ENCODE measurements around the gene DIPK1C.

Gene DIPK1C

GRCh38 chr18:74480149-74480651 is 23.1 kb upstream of the DIPK1C start:
- no peak for DNase-seq

DNA sequence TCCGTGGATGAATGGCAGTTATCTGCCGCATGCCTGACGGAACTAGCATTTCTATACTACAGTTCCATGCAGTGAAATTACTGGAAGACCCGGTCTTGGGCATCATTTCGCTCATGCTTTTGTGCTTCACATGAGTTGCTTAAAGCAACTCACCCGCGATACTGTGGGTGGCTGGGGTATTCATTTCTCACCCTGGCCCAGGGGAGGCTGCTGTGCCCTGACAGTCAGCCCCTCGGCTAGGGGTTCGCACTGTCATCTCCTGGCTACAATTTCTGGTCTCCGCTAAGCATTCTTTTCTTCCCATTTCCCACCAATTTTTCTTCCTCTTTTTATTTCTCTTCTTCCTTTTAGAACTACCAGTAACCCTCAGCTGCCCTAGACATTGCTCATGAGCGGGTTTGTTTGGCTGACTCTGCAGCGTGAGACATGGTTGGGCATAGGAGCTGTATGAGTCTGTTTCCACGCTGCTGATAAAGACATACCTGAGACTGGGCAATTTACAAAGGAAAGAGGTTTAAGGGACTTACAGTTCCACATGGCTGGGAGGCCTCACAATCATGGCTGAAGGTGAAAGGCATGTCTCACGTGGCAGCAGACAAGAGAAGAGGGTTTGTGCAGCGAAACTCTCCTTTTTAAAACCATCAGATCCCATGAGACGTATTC is 22.5 kb upstream of the DIPK1C start:
- no peak for DNase-seq

DNA sequence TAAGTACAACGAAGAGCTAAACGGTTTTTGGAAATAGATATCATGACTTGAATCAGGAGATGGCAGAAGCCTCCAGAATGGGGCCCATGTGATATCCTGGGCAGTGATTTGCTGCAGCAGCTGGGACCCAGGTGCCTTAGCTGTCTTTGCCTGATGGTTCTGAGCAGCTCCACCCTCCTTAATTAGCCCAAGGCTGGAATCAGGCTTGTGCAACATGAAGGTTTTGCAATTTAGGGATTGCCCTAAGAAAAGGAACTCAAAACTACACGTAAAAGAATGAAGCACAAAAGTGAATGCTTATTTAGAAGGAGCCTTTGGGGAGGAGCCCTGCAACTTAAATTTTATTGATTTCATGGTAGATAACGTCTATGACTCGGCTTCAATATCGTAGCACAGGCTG is 21.8 kb upstream of the DIPK1C start:
- DNase-seq, result no peak

GRCh38 chr18:74478316-74478715 is 21.2 kb upstream of the DIPK1C start:
- no peak for DNase-seq

GRCh38 chr18:74477771-74478170 is 20.7 kb upstream of the DIPK1C start:
- no peak for DNase-seq

DNA sequence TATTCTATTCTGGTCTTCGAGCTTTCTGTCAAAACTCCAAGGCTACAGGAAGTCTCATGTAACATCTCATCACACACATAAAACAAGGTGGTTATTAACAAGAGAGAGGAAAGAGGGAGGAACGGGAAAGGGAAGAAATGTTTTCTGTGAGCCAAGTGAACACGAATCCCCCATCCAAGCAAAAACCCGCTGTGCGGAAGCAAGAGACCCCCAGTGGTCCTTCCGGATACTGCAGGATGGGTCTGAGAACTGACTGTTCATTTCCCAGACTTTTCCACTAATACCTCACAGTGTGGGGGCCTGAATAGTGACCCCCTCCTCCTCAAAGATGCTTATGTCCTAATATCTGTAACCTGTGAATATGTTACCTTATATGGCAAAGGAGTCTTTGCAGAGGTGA is 19.0 kb upstream of the DIPK1C start:
- DNase-seq, result no peak

DNA sequence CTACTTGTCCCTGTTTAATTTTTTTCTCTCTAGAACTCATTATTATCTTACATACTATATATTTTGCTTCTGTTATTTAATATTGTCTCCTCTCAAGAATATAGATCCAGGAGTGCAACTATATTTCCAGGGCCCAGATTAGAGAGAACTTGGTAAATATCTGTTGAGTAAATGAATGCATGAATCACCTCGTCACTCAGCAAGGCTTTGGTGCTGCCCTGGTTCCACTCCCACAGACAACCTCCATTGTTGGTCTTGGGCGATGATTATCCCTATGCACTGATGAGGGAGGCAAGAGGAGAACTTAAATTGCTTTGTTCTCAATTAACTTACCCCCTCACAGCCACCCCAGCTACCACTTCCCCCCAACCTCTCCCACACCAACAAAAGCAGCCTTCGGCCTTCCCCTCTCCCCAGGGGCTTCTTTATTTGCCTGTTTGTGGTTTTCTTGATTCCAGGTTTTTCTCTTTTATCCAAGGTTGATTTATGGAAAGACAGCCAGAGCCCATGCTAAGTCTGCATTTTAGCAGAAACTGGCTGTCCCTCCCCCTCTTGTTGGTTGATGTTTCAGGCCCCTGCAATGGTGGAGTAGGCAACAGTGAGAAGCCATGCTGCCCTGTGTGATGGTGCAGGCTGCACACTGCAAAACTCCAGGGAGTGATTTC is 17.0 kb upstream of the DIPK1C start:
- DNase-seq, result no peak

DNA sequence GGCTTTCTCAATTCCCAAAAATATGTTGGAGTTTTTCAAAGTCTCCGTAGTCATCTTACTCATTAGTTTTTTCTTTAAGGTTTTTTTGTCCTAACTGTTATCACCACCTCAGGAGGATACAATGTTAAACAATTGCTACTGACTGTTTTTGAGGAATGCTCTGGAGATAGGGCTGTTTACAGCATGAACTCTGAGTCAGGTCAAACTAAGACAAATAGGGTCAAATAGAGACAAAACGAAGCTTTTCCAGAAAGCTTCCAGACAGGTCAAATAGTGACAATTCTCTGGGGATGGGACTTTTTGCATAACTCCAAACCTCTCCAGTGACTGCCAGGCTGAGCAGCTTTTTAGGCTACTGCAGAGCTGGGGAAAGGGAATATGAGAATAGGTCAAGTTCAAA is 15.2 kb upstream of the DIPK1C start:
- DNase-seq, result no peak

DNA sequence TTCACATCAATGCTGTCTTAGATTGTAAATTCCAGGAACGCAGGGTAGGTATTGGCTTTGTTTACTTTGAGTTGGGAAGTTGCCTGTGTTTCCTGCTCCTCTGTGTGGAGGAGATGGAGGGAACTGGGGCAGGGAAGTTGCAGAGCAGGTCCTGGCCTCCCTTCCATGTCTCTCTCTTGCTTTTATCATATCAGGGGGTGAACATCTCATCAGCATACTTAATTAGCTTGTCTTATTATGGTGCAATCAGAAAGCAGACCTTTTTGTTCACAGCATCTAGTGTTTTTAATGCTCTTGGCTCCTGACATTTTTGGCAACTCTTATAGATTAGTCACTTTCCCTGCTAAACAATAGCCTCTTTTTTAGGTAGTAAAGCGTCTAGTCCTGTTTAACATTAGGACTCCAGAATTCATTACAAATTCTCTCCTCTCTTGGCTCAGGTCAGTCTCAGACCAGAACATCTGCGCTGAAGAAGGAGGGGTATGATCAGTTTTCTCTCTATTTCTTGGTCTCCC is 11.5 kb upstream of the DIPK1C start:
- no peak for DNase-seq

DNA sequence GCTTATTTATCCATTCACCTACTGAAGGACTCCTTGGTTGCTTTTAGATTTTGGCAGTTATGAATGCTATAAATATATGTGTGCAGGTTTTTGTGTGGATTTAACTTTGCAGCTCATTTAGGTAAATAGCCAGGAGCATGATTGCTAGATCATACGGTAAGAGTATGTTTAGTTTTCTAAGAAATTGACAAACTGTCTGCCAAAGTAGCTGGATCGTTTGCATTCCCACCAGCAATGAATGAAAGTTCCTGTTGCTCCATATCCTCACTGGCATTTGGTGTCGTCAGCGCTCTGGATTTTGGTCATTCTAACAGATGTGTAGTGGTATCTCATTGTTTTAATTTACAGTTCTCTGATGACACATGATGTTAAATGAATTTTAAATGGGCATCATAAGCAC is 8.7 kb upstream of the DIPK1C start:
- no peak for DNase-seq

GRCh38 chr18:74463983-74464382 is 6.9 kb upstream of the DIPK1C start:
- no peak for DNase-seq

DNA sequence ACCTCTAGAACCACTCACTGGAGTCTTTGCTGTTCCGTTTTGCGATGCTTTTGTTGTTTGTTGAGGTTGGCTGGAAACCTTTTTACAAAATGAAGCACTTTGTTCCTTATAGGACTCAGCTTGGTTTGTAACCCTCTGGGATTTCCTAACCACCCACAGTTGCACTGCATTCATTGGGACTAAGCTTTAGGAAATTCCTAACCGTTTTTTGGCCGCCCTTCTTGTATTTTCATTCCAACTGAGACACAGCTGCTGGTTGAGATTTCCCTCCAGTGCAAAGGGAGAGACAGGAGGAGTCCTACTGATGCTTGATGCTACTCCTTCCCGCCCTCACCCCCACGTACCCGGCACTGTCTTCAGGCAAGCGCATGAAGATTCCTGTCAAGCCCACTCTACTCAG is 6.1 kb upstream of the DIPK1C start:
- DNase-seq, result no peak

DNA sequence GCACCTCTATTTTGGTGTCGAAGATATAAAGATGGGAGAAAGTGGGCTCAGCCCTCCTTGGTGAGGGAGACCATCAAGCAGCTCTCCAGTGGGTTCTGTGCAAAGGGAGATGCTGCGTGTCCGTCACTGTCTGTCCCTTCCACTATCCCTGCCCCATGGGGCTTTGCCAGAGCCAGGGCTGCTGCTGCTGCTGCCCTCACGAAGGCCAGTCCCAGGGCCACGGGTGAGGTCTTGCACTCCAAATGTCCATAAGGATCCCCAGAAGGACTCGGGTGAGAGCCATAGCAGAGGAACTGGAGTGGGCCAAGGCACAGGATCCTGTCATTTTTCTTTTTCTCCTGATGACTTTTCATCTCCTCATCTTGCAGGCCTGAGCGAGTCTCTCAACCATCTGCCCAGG is 3.7 kb upstream of the DIPK1C start:
- no peak for DNase-seq

DNA sequence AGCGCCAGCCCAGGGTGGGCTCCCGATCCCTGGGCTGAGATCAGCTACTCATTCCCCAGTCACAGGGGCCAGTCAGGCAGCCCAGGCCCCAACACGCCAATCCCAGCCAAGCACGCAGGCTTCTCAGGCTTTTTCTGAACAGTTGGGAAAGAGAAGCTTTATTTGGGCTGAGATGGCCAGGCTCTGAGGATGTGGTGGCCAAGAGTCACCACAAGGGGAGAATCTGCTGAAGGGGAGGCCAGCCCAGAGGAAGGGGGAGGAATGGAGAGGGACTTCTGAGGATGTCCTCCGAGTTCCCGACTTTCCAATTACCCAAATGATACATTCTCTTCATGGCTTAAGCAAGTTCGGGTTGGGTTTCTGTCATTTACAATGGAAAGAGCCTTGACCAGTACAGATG is 2.8 kb upstream of the DIPK1C start:
- DNase-seq, result no peak

DNA sequence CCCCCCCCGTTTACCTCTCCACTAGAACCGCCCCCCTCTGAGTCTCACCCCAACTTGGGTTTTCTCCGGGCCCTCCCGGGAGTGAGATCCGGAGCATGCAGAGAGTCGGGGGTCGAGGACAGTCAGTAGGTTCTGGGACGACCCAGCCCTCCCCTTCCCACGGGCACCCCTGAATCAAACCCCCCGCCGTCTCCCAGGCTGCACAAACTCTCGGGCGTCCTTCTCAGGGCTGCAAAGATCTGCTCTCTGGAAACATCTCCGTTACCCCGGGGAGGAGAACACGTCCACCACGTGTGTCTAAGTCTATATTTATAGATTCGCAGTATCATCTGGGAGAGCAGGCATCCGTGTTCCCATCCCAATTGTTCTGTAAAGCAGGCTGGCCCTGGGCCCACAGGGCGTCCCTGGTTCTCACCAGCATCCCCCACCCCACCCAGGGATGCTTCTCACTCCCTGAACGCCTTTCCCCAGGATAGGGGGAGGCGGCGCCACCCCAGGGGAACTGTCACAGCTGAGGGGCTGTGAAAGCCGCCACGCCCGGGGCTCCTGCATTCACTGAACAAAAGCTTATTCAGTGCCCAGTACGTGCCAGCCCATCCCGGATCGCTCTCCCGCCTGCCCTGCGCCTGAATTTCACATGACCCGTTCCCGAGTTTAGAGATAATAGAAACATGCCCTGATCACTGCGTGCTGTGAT is 765 bp upstream of the DIPK1C start:
- no peak for DNase-seq

- DNase-seq, result no peak
Observed at GRCh38 chr18:74456349-74457042, 612 bp downstream of the DIPK1C start.

DNA sequence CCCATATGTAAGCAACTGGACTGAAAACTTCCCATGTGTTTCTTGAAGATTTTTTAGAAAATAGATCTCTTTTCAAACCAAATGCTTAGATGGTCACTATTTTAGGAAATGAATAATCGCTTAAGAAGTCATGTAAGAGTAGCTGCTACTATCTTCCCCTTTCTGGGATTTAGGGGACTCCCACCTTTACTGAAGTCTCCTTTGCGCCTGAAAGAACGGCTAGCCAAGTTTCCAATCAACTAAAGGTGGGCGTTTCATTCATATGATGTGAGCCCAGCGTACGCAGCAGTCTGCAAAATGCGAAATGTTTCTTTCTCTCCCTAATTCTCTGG is 1.1 kb downstream of the DIPK1C start:
- DNase-seq, result no peak

- no peak for DNase-seq
Observed at GRCh38 chr18:74455386-74455785, 1.7 kb downstream of the DIPK1C start.

- DNase-seq, result no peak
Observed at GRCh38 chr18:74454279-74454751, 2.8 kb downstream of the DIPK1C start.

GRCh38 chr18:74453642-74454198 is 3.4 kb downstream of the DIPK1C start:
- no peak for DNase-seq

DNA sequence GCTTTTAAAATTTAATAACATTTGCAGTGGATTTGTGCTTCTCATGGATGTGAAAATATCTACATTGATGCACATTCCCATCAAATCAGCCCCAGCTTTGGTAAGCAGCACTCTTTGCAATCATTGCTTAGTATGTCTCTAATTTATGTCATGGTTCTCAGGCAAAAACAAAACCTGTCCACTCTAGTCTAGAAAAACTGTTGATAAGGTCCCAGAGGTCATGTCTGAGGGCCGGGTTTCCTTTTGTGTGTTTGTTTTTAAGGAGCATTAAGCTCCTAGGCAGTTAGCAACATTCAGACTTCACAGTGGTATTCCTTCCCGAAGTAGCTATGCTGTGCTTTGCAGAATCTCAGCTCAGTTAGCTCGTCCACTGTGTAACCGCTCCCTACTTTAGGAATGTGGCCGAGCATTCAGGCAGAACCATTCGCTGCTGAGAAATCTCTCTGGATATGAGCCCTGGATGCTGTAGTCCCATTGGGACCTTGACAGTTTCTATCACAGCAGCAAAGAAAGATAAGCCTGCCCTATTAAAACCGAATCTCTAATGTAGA is 4.0 kb downstream of the DIPK1C start:
- no peak for DNase-seq

- no peak for DNase-seq
Observed at GRCh38 chr18:74451148-74451547, 6.0 kb downstream of the DIPK1C start.

DNA sequence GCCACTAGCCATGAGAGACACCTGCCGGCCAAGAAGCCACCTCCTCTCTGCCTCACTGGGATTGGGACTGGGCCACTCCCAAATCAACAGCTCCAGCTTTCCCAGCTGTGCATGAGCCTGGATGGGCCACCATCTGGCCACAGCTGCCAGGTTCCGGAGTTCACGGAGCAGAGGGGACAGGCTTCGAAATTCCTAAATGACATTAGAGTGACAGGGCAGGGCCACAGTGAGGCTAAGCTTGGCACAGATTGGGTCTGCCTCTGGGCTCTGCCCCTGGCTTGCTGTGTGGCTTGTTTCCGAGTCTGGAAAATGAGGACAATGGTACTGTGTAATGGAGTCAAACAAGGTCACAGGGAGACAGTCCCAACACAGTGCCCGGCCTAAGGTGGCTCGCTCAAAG is 6.5 kb downstream of the DIPK1C start:
- no peak for DNase-seq

Data from DMS153 (cell line).